HepG2 (cell line): ENCODE results near the gene B4GALT5. TPM values are rescaled to one million over a fixed set of nuclear protein-coding genes. Genes with fewer than 3 reads are reported as not detected.

Source experiments
- AGO1 ChIP-seq: fragments of 200-400 bp; formaldehyde crosslinking; IDR thresholded peaks from 2 replicates; pipeline ENCODE4 v1.6.1; 2017; ENCODE audit warnings: mild to moderate bottlenecking, low read depth, low read length, moderate library complexity; ENCODE audit not compliant: poor library complexity, severe bottlenecking
- ATF3 ChIP-seq: sonication (generic); formaldehyde crosslinking; IDR thresholded peaks from 2 replicates; pipeline ENCODE4 v1.4.0; 2020; ENCODE audit warnings: missing genetic modification reagents
- KAT2B ChIP-seq: fragments of 150-350 bp; IDR thresholded peaks from 2 replicates; pipeline ENCODE4 v1.6.1; 2014; ENCODE audit warnings: low read depth, low read length, borderline replicate concordance
- KAT8 ChIP-seq: IDR thresholded peaks from 2 replicates; pipeline ENCODE4 v1.6.1; 2016; ENCODE audit warnings: missing genetic modification reagents, missing compliant biosample characterization
- KDM1A ChIP-seq: IDR thresholded peaks from 2 replicates; pipeline ENCODE4 v1.6.1; 2016; ENCODE audit warnings: missing compliant biosample characterization
- KMT2A ChIP-seq: sonication (generic); formaldehyde crosslinking; IDR thresholded peaks from 2 replicates; pipeline ENCODE4 v1.4.0; 2020; ENCODE audit warnings: missing genetic modification reagents
- MAF1 ChIP-seq: sonication (generic); formaldehyde crosslinking; IDR thresholded peaks from 2 replicates; pipeline ENCODE4 v1.5.0; 2020; ENCODE audit warnings: missing genetic modification reagents, borderline replicate concordance
- MTA1 ChIP-seq: sonication (generic); formaldehyde crosslinking; IDR thresholded peaks from 2 replicates; pipeline ENCODE4 v1.4.0; 2020; ENCODE audit warnings: missing genetic modification reagents, mild to moderate bottlenecking, borderline replicate concordance
- NFYB ChIP-seq: sonication (generic); formaldehyde crosslinking; IDR thresholded peaks from 2 replicates; pipeline ENCODE4 v1.4.0; 2020; ENCODE audit warnings: missing genetic modification reagents
- SMAD3 ChIP-seq: sonication (generic); formaldehyde crosslinking; IDR thresholded peaks from 2 replicates; pipeline ENCODE4 v1.4.0; 2020; ENCODE audit warnings: missing genetic modification reagents
- THAP7 ChIP-seq: sonication (generic); formaldehyde crosslinking; IDR thresholded peaks from 2 replicates; pipeline ENCODE4 v1.8.1; 2023; ENCODE audit warnings: mild to moderate bottlenecking, missing genetic modification reagents
- ZNF367 ChIP-seq: sonication (generic); formaldehyde crosslinking; IDR thresholded peaks from 2 replicates; pipeline ENCODE4 v1.4.0; 2020; ENCODE audit warnings: missing genetic modification reagents, borderline replicate concordance
- ZNF549 ChIP-seq: sonication (generic); formaldehyde crosslinking; IDR thresholded peaks from 2 replicates; pipeline ENCODE4 v1.5.0; 2020; ENCODE audit warnings: missing genetic modification reagents
- ZNF589 ChIP-seq: sonication (generic); formaldehyde crosslinking; conservative IDR thresholded peaks from 2 replicates; pipeline ENCODE4 v1.8.0; 2022; ENCODE audit warnings: mild to moderate bottlenecking, moderate library complexity, missing genetic modification reagents
- ZNF644 ChIP-seq: IDR thresholded peaks from 2 replicates; pipeline ENCODE4 v1.6.1; 2016; ENCODE audit warnings: low read depth
- ZNF687 ChIP-seq: sonication (generic); formaldehyde crosslinking; IDR thresholded peaks from 2 replicates; pipeline ENCODE4 v1.5.1; 2020; ENCODE audit warnings: mild to moderate bottlenecking, missing genetic modification reagents, moderate library complexity
- ZNF749 ChIP-seq: sonication (generic); formaldehyde crosslinking; IDR thresholded peaks from 2 replicates; pipeline ENCODE4 v1.8.0; 2022; ENCODE audit warnings: mild to moderate bottlenecking, missing genetic modification reagents, moderate library complexity, borderline replicate concordance
- polyA plus RNA-seq, 8 experiments: library from polyadenylated mRNA; depleted of rRNA in 3 of 8; stranded (reverse) in 7 of 8; unstranded in 1 of 8; fragments of >200 nt; fragmentation: Illumina TruSeq in 4 of 8; extraction: Trizol in 4 of 8; gene quantifications; 2 replicates each; pipeline versions ENCODE4 v1.2.1 to v1.2.3, GENCODE V29; 2011 to 2016; ENCODE audit warnings: low read depth in 4 of 8, missing spikeins in 1 of 8, mixed read lengths in 1 of 8; ENCODE audit not compliant: insufficient read depth in 1 of 8
- total RNA-seq, 5 experiments: library from RNA; depleted of rRNA; stranded (reverse); fragments of >200 nt; fragmentation: Illumina TruSeq; extraction: Trizol; gene quantifications; 2 replicates each; pipeline ENCODE4 v1.2.3, GENCODE V29; 2016; ENCODE audit warnings: low read depth in 1 of 5
- TF ChIP-seq, protein P1 (sequence below): IDR thresholded peaks from 2 replicates; pipeline ENCODE4 v1.4.0; 2020; ENCODE audit warnings: mild to moderate bottlenecking, missing genetic modification reagents
- TF ChIP-seq, protein P2 (sequence below): IDR thresholded peaks from 2 replicates; pipeline ENCODE4 v1.6.1; 2018; ENCODE audit warnings: missing genetic modification reagents, mild to moderate bottlenecking, missing compliant biosample characterization

Gene B4GALT5
- total and polyA plus RNA-seq, 2 of the 13 experiments (the other 11 are each of a cell fraction or from before 2014, with no cell fraction given): 27.3 to 30.9 TPM

- TF ChIP-seq ZNF687 (CRISPR knock-in tag) (peak; percentile 89), SMAD3 (0 out of 2 replicates have a peak, but pooled peaks have one; percentile 67), KAT2B (no peak), NFYB (CRISPR knock-in tag) (no peak), KAT8 (CRISPR knock-in tag) (0 out of 2 replicates have a peak, but pooled peaks have one; percentile 52), KDM1A (CRISPR knock-in tag) (no peak), THAP7 (no peak; the same call in 1 of the 2 replicates), KMT2A (peak; percentile 61; the same call in 1 of the 2 replicates), MAF1 (no peak), ZNF589 (CRISPR knock-in tag) (no peak), ZNF367 (CRISPR knock-in tag) (no peak), AGO1 (no peak), ATF3 (CRISPR knock-in tag) (no peak), ZNF644 (CRISPR knock-in tag) (no peak), MTA1 (CRISPR knock-in tag) (peak; percentile 40; the same call in 1 of the 2 replicates), ZNF549 (CRISPR knock-in tag) (no peak), ZNF749 (CRISPR knock-in tag) (no peak)
- TF ChIP-seq, protein P1, sequence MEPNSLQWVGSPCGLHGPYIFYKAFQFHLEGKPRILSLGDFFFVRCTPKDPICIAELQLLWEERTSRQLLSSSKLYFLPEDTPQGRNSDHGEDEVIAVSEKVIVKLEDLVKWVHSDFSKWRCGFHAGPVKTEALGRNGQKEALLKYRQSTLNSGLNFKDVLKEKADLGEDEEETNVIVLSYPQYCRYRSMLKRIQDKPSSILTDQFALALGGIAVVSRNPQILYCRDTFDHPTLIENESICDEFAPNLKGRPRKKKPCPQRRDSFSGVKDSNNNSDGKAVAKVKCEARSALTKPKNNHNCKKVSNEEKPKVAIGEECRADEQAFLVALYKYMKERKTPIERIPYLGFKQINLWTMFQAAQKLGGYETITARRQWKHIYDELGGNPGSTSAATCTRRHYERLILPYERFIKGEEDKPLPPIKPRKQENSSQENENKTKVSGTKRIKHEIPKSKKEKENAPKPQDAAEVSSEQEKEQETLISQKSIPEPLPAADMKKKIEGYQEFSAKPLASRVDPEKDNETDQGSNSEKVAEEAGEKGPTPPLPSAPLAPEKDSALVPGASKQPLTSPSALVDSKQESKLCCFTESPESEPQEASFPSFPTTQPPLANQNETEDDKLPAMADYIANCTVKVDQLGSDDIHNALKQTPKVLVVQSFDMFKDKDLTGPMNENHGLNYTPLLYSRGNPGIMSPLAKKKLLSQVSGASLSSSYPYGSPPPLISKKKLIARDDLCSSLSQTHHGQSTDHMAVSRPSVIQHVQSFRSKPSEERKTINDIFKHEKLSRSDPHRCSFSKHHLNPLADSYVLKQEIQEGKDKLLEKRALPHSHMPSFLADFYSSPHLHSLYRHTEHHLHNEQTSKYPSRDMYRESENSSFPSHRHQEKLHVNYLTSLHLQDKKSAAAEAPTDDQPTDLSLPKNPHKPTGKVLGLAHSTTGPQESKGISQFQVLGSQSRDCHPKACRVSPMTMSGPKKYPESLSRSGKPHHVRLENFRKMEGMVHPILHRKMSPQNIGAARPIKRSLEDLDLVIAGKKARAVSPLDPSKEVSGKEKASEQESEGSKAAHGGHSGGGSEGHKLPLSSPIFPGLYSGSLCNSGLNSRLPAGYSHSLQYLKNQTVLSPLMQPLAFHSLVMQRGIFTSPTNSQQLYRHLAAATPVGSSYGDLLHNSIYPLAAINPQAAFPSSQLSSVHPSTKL (CRISPR knock-in tag): peak; percentile 66; the same call in 1 of the 2 replicates
- TF ChIP-seq, protein P2, sequence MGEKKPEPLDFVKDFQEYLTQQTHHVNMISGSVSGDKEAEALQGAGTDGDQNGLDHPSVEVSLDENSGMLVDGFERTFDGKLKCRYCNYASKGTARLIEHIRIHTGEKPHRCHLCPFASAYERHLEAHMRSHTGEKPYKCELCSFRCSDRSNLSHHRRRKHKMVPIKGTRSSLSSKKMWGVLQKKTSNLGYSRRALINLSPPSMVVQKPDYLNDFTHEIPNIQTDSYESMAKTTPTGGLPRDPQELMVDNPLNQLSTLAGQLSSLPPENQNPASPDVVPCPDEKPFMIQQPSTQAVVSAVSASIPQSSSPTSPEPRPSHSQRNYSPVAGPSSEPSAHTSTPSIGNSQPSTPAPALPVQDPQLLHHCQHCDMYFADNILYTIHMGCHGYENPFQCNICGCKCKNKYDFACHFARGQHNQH (CRISPR knock-in tag): peak; percentile 82; the same call in 1 of the 2 replicates
Observed at GRCh38 chr20:49608752-49609670, 104.7 kb downstream of the B4GALT5 start (continued).
